ENCODE results near the gene KAT6B.

GRCh38 chr10:74932648-74933047 lies 106.2 kb downstream of the KAT6B start:
- TF ChIP-seq EZH2phosphoT487 (IDR thresholded peaks at IDR 0.05; ENCODE audit: insufficient read depth, low read depth), result no peak
- no peak for TF ChIP-seq EZH2 (IDR thresholded peaks at IDR 0.05; ENCODE audit: insufficient read depth, poor library complexity, severe bottlenecking)
